ENCODE results near the gene BMPR1A. TPM values are rescaled to one million over a fixed set of nuclear protein-coding genes. Genes with fewer than 3 reads are reported as not detected.

Gene BMPR1A
- total RNA-seq, 5 donors from 2014 or later (not counting 1 experiment from before 2014, with no cell fraction given), result 7.8 to 15.0 (median 11.4) TPM

DNA sequence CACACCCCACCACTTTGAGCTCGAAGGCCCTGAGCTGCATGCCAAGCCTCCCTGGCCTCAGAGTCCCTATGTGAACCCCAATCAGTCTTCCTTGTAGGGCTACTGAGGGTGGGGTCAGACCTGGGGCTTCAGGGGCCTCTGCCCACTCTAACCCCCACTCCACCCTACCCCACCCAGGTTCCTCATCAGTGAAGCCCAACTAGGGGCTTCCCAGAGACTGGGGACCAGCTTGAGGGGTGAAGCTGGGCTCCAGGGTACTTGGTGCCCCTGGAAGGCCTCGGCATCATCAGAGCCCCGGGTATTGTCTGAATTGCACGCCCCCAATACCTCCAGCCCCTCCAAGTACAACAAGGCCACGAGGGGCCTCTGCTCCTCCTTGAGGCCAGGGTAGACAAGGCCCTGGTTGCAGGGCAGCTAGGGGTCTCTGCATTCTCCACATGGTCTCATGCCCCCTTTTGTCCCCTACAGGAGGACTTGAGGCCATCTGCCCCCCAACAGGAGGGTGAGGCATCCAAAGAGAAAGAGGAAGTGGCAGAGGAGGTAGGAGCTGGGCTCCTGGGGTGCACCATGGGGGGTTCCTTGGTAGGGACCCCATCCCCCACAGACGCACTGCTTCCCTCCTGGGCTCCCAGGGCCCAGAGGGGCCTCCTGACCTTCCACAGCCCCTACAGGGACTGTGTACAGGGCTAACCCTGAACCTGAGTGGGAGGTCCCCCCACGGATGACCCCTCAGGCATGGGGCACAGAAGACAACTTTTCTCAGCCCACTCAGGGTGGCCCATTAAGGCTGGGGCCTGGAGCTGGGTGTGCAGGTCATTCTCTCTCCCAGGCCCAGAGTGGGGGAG lies 205.9 kb downstream of the BMPR1A start:
- POLR2A ChIA-PET, result no interaction called here
- CTCF ChIA-PET, result no interaction called here

DNA sequence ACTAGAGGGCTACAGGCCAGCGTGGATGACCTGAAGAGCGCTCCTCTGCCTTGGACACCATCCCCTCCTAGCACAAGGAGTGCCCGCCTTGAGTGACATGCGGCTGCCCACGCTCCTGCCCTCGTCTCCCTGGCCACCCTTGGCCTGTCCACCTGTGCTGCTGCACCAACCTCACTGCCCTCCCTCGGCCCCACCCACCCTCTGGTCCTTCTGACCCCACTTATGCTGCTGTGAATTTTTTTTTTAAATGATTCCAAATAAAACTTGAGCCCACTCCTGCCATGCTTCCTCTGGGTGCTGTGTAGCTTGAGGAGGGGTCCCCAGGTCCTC lies 206.5 kb downstream of the BMPR1A start:
- Histone ChIP-seq H3K4me3 (ENCODE audit: control insufficient read depth in 1 of 2, extremely low read depth in 1 of 2, low read length in 1 of 2) (no peak overlapping the region), H3K9me3 (no peaks in the 10 kb centered on the region), H3K4me1 (ENCODE audit: control insufficient read depth in 1 of 2, extremely low read depth in 1 of 2, insufficient read depth in 2 of 2, low read length in 2 of 2) (peaks cover 2 to 45% of the 10 kb centered on the region in 2 experiments), H3K36me3 (ENCODE audit: control insufficient read depth in 2 of 2, extremely low read depth in 1 of 2, insufficient read depth in 1 of 2, low read length in 1 of 2) (no peaks in the 10 kb centered on the region), H3K27me3 (replicated peaks in 1 of 2; ENCODE audit: control insufficient read depth in 2 of 2, extremely low read depth in 1 of 2, insufficient read depth in 2 of 2, low read length in 1 of 2) (peaks cover 0 to 34% of the 10 kb centered on the region in 2 experiments), H3K27ac (ENCODE audit: low read length) (no peak overlapping the region)
- 88% methylated on average over 6 of the region's 7 CpGs for WGBS (ENCODE audit: insufficient coverage)
- ChIA-PET CTCF (no interaction called here), POLR2A (no interaction called here)
- H3K27ac Mint-ChIP-seq, result no peak overlapping the region
- no peak for DNase-seq
- no peaks in the 10 kb centered on the region for H3K27me3 Mint-ChIP-seq
- H3K36me3 Mint-ChIP-seq, result no peaks in the 10 kb centered on the region
- no peak for ATAC-seq (replicated peaks in 1 of 4)
- no peaks in the 10 kb centered on the region for H3K9me3 Mint-ChIP-seq
- no peak overlapping the region for H3K4me3 Mint-ChIP-seq
- peaks cover 17 to 27% (median 20%) of the 10 kb centered on the region in 3 donors for H3K4me1 Mint-ChIP-seq

More for the DNA sequence above, 205.9 kb downstream of the BMPR1A start:
- DNase-seq, result peak in 1 of 35 experiments; percentile 18
- H3K4me3 Mint-ChIP-seq, result no peak overlapping the region
- H3K27ac ChIP-seq (ENCODE audit: low read length), result no peak overlapping the region
- H3K36me3 ChIP-seq (ENCODE audit: control insufficient read depth in 2 of 2, extremely low read depth in 1 of 2, insufficient read depth in 1 of 2, low read length in 1 of 2), result no peaks in the 10 kb centered on the region
- 82% methylated on average over 3 of the region's 7 CpGs for WGBS (ENCODE audit: insufficient coverage)
- H3K4me1 Mint-ChIP-seq, result peaks cover 12 to 21% (median 15%) of the 10 kb centered on the region in 3 donors
- no peak overlapping the region for H3K4me3 ChIP-seq (ENCODE audit: control insufficient read depth in 1 of 2, extremely low read depth in 1 of 2, low read length in 1 of 2)
- ATAC-seq (replicated peaks in 1 of 4), result no peak
- peaks cover 0 to 34% of the 10 kb centered on the region in 2 experiments for H3K27me3 ChIP-seq (replicated peaks in 1 of 2; ENCODE audit: control insufficient read depth in 2 of 2, extremely low read depth in 1 of 2, insufficient read depth in 2 of 2, low read length in 1 of 2)
- no peaks in the 10 kb centered on the region for H3K27me3 Mint-ChIP-seq
- no peaks in the 10 kb centered on the region for H3K9me3 Mint-ChIP-seq
- no peak overlapping the region for H3K27ac Mint-ChIP-seq
- H3K9me3 ChIP-seq, result no peaks in the 10 kb centered on the region
- H3K4me1 ChIP-seq (ENCODE audit: control insufficient read depth in 1 of 2, extremely low read depth in 1 of 2, insufficient read depth in 2 of 2, low read length in 2 of 2), result peaks cover 2 to 39% of the 10 kb centered on the region in 2 experiments
- H3K36me3 Mint-ChIP-seq, result no peaks in the 10 kb centered on the region

DNA sequence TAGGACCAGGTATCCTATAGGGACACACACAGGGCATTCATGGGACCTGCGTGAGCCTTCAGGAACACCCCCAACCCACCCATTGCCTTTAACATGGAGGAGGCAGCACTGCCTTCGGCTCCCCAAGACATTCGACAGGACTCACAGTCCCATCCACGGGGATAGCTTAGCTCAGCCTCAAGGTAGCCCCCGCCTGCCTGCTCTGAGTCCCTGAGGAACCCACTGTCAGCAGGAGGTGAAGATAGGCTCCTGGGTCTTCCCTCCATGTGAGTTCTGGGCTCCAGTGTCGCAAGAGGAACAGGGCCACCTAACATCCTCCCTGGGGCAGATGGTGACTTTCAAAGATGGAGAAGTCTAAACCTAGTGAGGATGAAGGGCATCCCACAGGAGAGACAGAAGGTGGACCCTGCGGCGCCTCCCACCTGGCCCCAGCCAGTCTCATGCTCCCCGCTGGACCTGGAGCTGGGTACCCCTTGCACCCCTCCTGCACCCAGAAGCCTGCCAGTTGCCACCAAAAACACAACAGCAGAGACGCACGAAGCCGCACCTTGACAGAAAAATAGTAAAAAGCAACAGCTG lies 207.0 kb downstream of the BMPR1A start:
- H3K27ac Mint-ChIP-seq, result no peak overlapping the region
- POLR2A ChIA-PET, result no interaction called here
- no peak overlapping the region for H3K27ac ChIP-seq (ENCODE audit: low read length)
- peaks cover 0 to 34% of the 10 kb centered on the region in 2 experiments for H3K27me3 ChIP-seq (replicated peaks in 1 of 2; ENCODE audit: control insufficient read depth in 2 of 2, extremely low read depth in 1 of 2, insufficient read depth in 2 of 2, low read length in 1 of 2)
- H3K9me3 Mint-ChIP-seq, result no peaks in the 10 kb centered on the region
- ATAC-seq (replicated peaks in 1 of 4), result no peak
- peaks cover 19 to 30% (median 20%) of the 10 kb centered on the region in 3 donors for H3K4me1 Mint-ChIP-seq
- H3K9me3 ChIP-seq, result no peaks in the 10 kb centered on the region
- CTCF ChIA-PET, result interaction anchor here in 1 of 2 donors (0.6 kb wide), 1 partner anchor 121 kb away, joined by 3 read pairs; no protein-coding TSS in a partner anchor
- peak in 1 of 35 experiments; percentile 13 for DNase-seq
- no peak overlapping the region for H3K4me3 Mint-ChIP-seq
- 94% methylated on average over 8 of the region's 12 CpGs for WGBS (ENCODE audit: insufficient coverage)
- H3K36me3 Mint-ChIP-seq, result no peaks in the 10 kb centered on the region
- H3K4me3 ChIP-seq (ENCODE audit: control insufficient read depth in 1 of 2, extremely low read depth in 1 of 2, low read length in 1 of 2), result no peak overlapping the region
- no peaks in the 10 kb centered on the region for H3K27me3 Mint-ChIP-seq
- peaks cover 2 to 47% of the 10 kb centered on the region in 2 experiments for H3K4me1 ChIP-seq (ENCODE audit: control insufficient read depth in 1 of 2, extremely low read depth in 1 of 2, insufficient read depth in 2 of 2, low read length in 2 of 2)
- no peaks in the 10 kb centered on the region for H3K36me3 ChIP-seq (ENCODE audit: control insufficient read depth in 2 of 2, extremely low read depth in 1 of 2, insufficient read depth in 1 of 2, low read length in 1 of 2)

DNA sequence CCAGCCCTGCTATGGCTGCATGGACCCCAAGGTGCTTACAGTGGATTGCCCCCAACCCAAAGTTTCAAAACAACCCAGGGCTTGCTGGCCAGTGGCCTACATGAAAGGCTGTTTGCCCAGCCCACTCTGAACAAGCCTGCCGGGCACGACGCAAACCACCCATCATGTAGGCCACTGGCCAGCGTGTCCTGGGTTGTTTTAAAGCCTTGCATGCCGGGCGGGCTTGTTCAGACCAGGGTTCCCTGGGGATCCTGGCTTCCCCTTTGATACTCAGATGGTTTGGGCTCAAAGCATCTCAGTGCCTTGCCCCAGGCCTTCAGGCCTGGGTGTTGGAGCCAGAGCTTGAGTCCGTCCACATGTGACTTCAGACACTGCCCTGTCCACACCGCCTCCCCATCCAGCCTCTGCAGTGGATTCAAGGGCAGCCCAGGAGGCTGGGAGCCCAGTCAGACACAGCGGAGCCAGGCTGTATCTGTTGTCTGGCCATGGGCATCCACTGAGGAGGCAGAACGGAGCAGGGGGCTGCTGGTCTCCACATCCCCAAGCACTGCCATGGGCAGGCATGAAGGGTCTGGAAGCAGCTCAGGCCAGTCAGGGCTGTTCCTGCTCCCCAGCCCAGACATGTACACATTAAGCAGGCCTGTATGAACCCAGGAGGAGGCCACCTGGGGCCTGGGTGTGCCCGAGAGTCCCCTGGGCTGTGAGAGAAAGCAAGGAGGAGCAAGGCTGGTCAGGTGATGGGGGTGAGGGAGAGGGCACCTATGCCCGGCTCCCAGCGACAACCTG lies 207.8 kb downstream of the BMPR1A start:
- Mint-ChIP-seq H3K27me3 (no peaks in the 10 kb centered on the region), H3K9me3 (no peaks in the 10 kb centered on the region), H3K27ac (no peak overlapping the region), H3K36me3 (no peaks in the 10 kb centered on the region), H3K4me3 (no peak overlapping the region), H3K4me1 (peaks cover 20 to 36% (median 25%) of the 10 kb centered on the region in 3 donors)
- POLR2A ChIA-PET, result no interaction called here
- Histone ChIP-seq H3K4me3 (ENCODE audit: control insufficient read depth in 1 of 2, extremely low read depth in 1 of 2, low read length in 1 of 2) (no peak overlapping the region), H3K27ac (ENCODE audit: low read length) (no peak overlapping the region), H3K4me1 (ENCODE audit: control insufficient read depth in 1 of 2, extremely low read depth in 1 of 2, insufficient read depth in 2 of 2, low read length in 2 of 2) (peaks cover 2 to 52% of the 10 kb centered on the region in 2 experiments), H3K9me3 (no peaks in the 10 kb centered on the region), H3K27me3 (replicated peaks in 1 of 2; ENCODE audit: control insufficient read depth in 2 of 2, extremely low read depth in 1 of 2, insufficient read depth in 2 of 2, low read length in 1 of 2) (peaks cover 3 to 37% of the 10 kb centered on the region in 2 experiments), H3K36me3 (ENCODE audit: control insufficient read depth in 2 of 2, extremely low read depth in 1 of 2, insufficient read depth in 1 of 2, low read length in 1 of 2) (no peaks in the 10 kb centered on the region)
- CTCF ChIA-PET, result interaction anchor here (0.6 to 1.5 kb wide), 3 partner anchors 23 to 120 kb away, joined by 3 read pairs; no protein-coding TSS in a partner anchor
- ATAC-seq (replicated peaks in 1 of 4) (no peak), DNase-seq (peak in 1 of 35 experiments; percentile 23)
- 90% methylated on average over 10 of the region's 13 CpGs for WGBS (ENCODE audit: insufficient coverage)

DNA sequence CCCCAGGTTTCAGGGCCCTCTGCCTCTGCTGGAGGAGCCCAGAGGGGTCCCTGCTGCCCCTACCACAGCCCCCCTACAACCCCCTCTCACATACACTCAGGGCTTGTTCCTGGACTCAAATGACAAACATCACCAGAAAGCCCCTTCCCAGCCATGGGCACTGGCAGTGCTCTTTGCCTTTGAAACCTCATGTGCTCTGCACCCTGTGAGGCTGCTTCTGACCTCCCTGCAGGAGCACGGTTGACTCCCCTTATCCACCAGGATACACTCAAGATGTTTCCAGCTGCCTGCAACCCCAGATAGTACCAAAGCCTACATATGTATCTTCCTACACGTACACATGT lies 208.4 kb downstream of the BMPR1A start:
- Histone ChIP-seq H3K4me3 (ENCODE audit: control insufficient read depth in 1 of 2, extremely low read depth in 1 of 2, low read length in 1 of 2) (no peak overlapping the region), H3K9me3 (no peaks in the 10 kb centered on the region), H3K4me1 (ENCODE audit: control insufficient read depth in 1 of 2, extremely low read depth in 1 of 2, insufficient read depth in 2 of 2, low read length in 2 of 2) (peaks cover 2 to 57% of the 10 kb centered on the region in 2 experiments), H3K27me3 (replicated peaks in 1 of 2; ENCODE audit: control insufficient read depth in 2 of 2, extremely low read depth in 1 of 2, insufficient read depth in 2 of 2, low read length in 1 of 2) (peaks cover 4 to 37% of the 10 kb centered on the region in 2 experiments), H3K27ac (ENCODE audit: low read length) (no peak overlapping the region), H3K36me3 (ENCODE audit: control insufficient read depth in 2 of 2, extremely low read depth in 1 of 2, insufficient read depth in 1 of 2, low read length in 1 of 2) (no peaks in the 10 kb centered on the region)
- H3K4me1 Mint-ChIP-seq, result peaks cover 20 to 41% (median 30%) of the 10 kb centered on the region in 3 donors
- no CpG with 5 or more reads among the region's 2 CpGs for WGBS (ENCODE audit: insufficient coverage)
- no peaks in the 10 kb centered on the region for H3K27me3 Mint-ChIP-seq
- no peak for ATAC-seq (replicated peaks in 1 of 4)
- DNase-seq, result no peak
- no peaks in the 10 kb centered on the region for H3K9me3 Mint-ChIP-seq
- ChIA-PET POLR2A (no interaction called here), CTCF (interaction anchor here (0.6 to 1.5 kb wide), 3 partner anchors 23 to 26 kb away, joined by 3 read pairs; no protein-coding TSS in a partner anchor)
- H3K4me3 Mint-ChIP-seq, result no peak overlapping the region
- no peak overlapping the region for H3K27ac Mint-ChIP-seq
- H3K36me3 Mint-ChIP-seq, result no peaks in the 10 kb centered on the region

Measured in T-cell (primary cell).